ENCODE results near the gene SLC49A3. TPM values are rescaled to one million over a fixed set of nuclear protein-coding genes. Genes with fewer than 3 reads are reported as not detected.

The SLC49A3 gene
- total and polyA plus RNA-seq, 2 of the 8 experiments (the other 6 are each of a cell fraction or from before 2014, with no cell fraction given), result 5.0 to 8.8 TPM

GRCh38 chr4:647481-647880 lies 41.5 kb downstream of the SLC49A3 start:
- Histone ChIP-seq H3K4me3 (ENCODE audit: extremely low read depth in 1 of 4, insufficient read depth in 2 of 4, low read depth in 3 of 4, low read length in 4 of 4) (no peak overlapping the region), H3K36me3 (ENCODE audit: control insufficient read depth in 2 of 4, insufficient read depth in 4 of 4, low read length in 3 of 4) (no peaks in the 10 kb centered on the region), H2AFZ (ENCODE audit: low read length) (no peak overlapping the region), H3K79me1 (ENCODE audit: low read depth, low read length) (no peaks in the 10 kb centered on the region), H2BK20ac (ENCODE audit: low read length) (no peak overlapping the region), H4K8ac (ENCODE audit: extremely low read depth, insufficient read depth, low read length) (no peak overlapping the region), H3K9me3 (ENCODE audit: insufficient read depth in 2 of 2, low read depth in 1 of 2, low read length in 1 of 2) (no peaks in the 10 kb centered on the region), H3K14ac (ENCODE audit: insufficient read length) (no peak overlapping the region), H2BK12ac (ENCODE audit: low read depth, low read length) (no peak overlapping the region), H3K4me1 (replicated peaks in 1 of 4; ENCODE audit: control insufficient read depth in 3 of 4, insufficient read depth in 4 of 4, low read length in 3 of 4) (peaks cover 0 to 5% (median 0%) of the 10 kb centered on the region in 4 experiments; a peak in 1 of 7 replicates), H2BK120ac (replicated peaks; ENCODE audit: low read depth, low read length) (no peak overlapping the region), H4K5ac (ENCODE audit: insufficient read length, low read depth, low read length) (no peak overlapping the region), H3K27me3 (replicated peaks in 1 of 4; ENCODE audit: control insufficient read depth in 3 of 4, extremely low read depth in 1 of 4, insufficient read depth in 3 of 4, low read length in 3 of 4) (no peaks in the 10 kb centered on the region), H3K27ac (ENCODE audit: low read depth, low read length) (no peak overlapping the region), H3K4me2 (ENCODE audit: insufficient read depth in 1 of 2, low read depth in 2 of 2, low read length in 2 of 2) (no peak overlapping the region), H3K79me2 (ENCODE audit: control insufficient read depth in 1 of 2, insufficient read depth in 2 of 2, low read length in 2 of 2) (no peaks in the 10 kb centered on the region), H3K56ac (replicated peaks; ENCODE audit: insufficient read length, low read depth, low read length) (no peak overlapping the region), H2BK5ac (ENCODE audit: low read depth, low read length) (no peak overlapping the region), H4K91ac (replicated peaks; ENCODE audit: insufficient read length, low read length) (no peak overlapping the region), H2BK15ac (ENCODE audit: low read length) (no peak overlapping the region), H3K4ac (replicated peaks; ENCODE audit: insufficient read length, low read depth, low read length) (no peak overlapping the region), H3K9ac (replicated peaks in 1 of 4; ENCODE audit: extremely low read depth in 1 of 4, low read depth in 3 of 4, low read length in 3 of 4) (no peak overlapping the region), H2AK5ac (ENCODE audit: low read depth, low read length) (no peak overlapping the region), H3K23ac (ENCODE audit: insufficient read length) (no peak overlapping the region), H3K23me2 (ENCODE audit: low read depth, low read length) (no peaks in the 10 kb centered on the region), H3K18ac (ENCODE audit: extremely low read depth, low read length) (no peak overlapping the region), H4K20me1 (replicated peaks in 1 of 2; ENCODE audit: control insufficient read depth in 1 of 2, insufficient read depth in 2 of 2, low read length in 2 of 2) (no peaks in the 10 kb centered on the region)
- DNase-seq (ENCODE audit: low read depth in 1 of 2, low spot score in 2 of 2), result no peak
- TF ChIP-seq TAF7 (optimal IDR thresholded peaks at IDR 0.05; ENCODE audit: borderline replicate concordance, low read depth, low read length), result no peak
- TF ChIP-seq BRCA1 (IDR thresholded peaks at IDR 0.05; ENCODE audit: low read depth, low read length), result no peak
- TF ChIP-seq SAP30 (IDR thresholded peaks at IDR 0.05; ENCODE audit: insufficient read depth, insufficient replicate concordance, low read length), result no peak
- TF ChIP-seq SP2 (IDR thresholded peaks at IDR 0.05; ENCODE audit: low read length), result no peak
- TF ChIP-seq SIRT6 (IDR thresholded peaks at IDR 0.05; ENCODE audit: low read length), result no peak
- no peak for TF ChIP-seq MAX (IDR thresholded peaks at IDR 0.05)
- no peak for TF ChIP-seq CBX8 (IDR thresholded peaks at IDR 0.05; ENCODE audit: borderline replicate concordance, low read depth, low read length)
- no peak for TF ChIP-seq CREB1 (IDR thresholded peaks at IDR 0.05)
- TF ChIP-seq KDM5A (IDR thresholded peaks at IDR 0.05; ENCODE audit: low read length), result no peak
- TF ChIP-seq SUZ12 (IDR thresholded peaks at IDR 0.05; ENCODE audit: low read length), result no peak
- no peak for TF ChIP-seq POU5F1 (IDR thresholded peaks at IDR 0.05; ENCODE audit: low read depth, low read length)
- TF ChIP-seq NANOG (IDR thresholded peaks at IDR 0.05; ENCODE audit: insufficient read depth, low read depth, low read length, poor library complexity, severe bottlenecking), result no peak
- CTCF ChIA-PET (ENCODE audit: partially characterized antibody), result interaction anchor here (1.0 to 1.2 kb wide), 2 partner anchors 33 to 53 kb away, joined by 3 to 4 read pairs; no protein-coding TSS in a partner anchor
- WGBS, 2 experiments (ENCODE audit: extremely low coverage in 1 of 2, insufficient coverage in 1 of 2, insufficient read length in 1 of 2, insufficient replicate concordance in 2 of 2, low coverage in 1 of 2, low lambda C conversion rate in 2 of 2, missing lambda C conversion rate in 1 of 2), result 76% methylated on average over 13 of the region's 13 CpGs; no CpG with 5 or more reads in 1 of the 2 experiments
- POLR2A ChIA-PET (ENCODE audit: partially characterized antibody), result no interaction called here
- FAIRE-seq, result no peak

All from H1 (cell line).